Hepatocyte (in vitro differentiated cells): Measurements from ENCODE around the gene KRCC1.

Experiments used
- CTCF ChIP-seq: fragments of 200-600 bp; sonication (generic); IDR thresholded peaks from 2 replicates; pipeline ENCODE4 v1.5.1; 2016; ENCODE audit warnings: antibody characterized with exemption, mild to moderate bottlenecking; ENCODE audit not compliant: poor library complexity
- EZH2 ChIP-seq: fragments of 200-600 bp; sonication (generic); IDR thresholded peaks from 2 replicates; pipeline ENCODE4 v1.6.1; 2016; ENCODE audit warnings: antibody characterized with exemption, mild to moderate bottlenecking, borderline replicate concordance
- EZH2phosphoT487 ChIP-seq: fragments of 200-600 bp; sonication (generic); IDR thresholded peaks from one replicate; pipeline ENCODE4 v1.6.1; 2018; ENCODE audit warnings: antibody characterized with exemption, mild to moderate bottlenecking, low read depth, moderate library complexity; ENCODE audit not compliant: unreplicated experiment, severe bottlenecking

DNA sequence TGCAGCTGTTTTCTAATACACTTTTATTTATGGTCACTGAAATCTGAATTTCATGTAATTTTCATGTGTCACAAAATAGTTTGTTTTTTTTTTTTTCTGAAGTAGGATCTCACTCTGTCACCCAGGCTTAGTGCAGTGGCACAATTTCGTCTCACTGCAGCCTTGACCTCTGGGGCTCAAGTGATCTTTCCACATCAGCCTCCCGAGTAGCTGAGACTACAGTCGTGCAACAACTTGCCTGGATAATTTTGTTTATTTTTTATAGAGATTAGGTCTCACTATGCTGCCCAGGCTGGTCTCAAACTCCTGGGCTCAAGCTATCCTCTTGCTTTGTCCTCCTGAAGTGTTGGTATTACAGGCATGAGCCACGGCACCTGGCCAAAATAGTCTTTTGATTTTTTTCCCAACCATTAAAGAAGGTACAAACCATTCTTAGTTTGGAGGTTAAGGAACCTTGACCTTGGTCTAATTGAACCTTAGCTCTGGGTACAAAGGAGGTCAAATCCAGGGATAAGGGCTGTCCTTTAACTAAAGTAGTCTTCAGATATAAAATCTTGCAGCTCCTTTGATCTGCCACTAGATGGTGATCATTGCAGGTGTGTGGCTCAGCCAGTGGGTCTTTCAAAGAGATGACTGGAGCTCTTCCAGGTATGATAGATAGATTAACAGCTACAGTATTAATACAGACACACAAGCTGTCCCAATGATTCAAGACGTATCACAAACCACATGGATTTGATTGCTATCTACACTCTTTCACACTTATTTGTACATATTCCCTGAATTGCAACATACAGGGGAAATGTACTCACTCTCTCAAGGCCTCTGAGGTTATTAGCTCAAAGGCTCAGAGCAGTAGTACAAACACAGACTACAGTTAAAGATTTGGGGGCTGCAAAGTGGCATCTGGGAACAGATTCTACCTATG lies 4.7 kb upstream of the KRCC1 start:
- TF ChIP-seq CTCF = peak; percentile 77
- no peak for TF ChIP-seq EZH2
- no peak for TF ChIP-seq EZH2phosphoT487
